NCI-H2107 treated with DMSO at 0.1 percent for 48 hours (cell line): ENCODE data around the gene EMX2.
A peak's percentile ranks its signal among the peaks of the same experiment; 100 is the strongest.
"Not testable (repeated sequence)": the region's sequence is repeated elsewhere in the genome, so short reads cannot be mapped to it uniquely, and the experiment has no call there.

Experiments
- DNase-seq: peaks from one replicate; lab custom pipeline; 2025; ENCODE audit not compliant: unreplicated experiment; lab: John Stamatoyannopoulos, UW

The EMX2 gene

DNA sequence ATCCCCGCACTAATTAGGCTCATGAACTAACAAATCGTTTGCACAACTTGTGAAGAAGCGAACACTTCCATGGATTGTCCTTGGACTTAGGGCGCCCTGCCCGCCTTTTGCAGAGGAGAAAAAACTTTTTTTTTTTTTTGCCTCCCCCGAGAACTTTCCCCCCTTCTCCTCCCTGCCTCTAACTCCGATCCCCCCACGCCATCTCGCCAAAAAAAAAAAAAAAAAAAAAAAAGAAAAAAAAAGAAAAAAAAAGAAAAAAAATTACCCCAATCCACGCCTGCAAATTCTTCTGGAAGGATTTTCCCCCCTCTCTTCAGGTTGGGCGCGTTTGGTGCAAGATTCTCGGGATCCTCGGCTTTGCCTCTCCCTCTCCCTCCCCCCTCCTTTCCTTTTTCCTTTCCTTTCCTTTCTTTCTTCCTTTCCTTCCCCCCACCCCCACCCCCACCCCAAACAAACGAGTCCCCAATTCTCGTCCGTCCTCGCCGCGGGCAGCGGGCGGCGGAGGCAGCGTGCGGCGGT, at the start of gene EMX2:
Gene EMX2, plus strand, starts transcription at position 41 of the 519 bp plus-strand sequence. CDS start 522 bp downstream, outside the sequence.
- no peak for DNase-seq

DNA sequence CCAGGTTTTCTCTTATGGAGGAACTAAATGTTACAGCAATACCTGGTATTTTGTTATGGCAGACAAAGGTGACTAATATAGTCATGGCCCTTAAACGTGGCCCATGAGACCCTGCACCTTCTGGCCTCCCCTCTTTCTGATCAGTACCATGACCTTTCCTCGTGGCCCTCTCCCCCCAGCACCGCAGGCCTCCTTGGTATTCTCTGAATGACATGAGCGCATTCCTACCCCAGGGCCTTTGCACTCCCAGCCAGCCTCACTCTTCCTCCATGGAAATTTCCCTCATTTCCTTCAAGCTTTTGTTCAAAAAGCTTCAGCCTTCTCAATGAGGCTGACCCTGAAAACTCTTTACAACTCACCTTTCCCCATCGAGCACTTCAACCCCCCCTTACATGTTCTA, 46.5 kb upstream of the EMX2 start:
- no peak for DNase-seq

DNA sequence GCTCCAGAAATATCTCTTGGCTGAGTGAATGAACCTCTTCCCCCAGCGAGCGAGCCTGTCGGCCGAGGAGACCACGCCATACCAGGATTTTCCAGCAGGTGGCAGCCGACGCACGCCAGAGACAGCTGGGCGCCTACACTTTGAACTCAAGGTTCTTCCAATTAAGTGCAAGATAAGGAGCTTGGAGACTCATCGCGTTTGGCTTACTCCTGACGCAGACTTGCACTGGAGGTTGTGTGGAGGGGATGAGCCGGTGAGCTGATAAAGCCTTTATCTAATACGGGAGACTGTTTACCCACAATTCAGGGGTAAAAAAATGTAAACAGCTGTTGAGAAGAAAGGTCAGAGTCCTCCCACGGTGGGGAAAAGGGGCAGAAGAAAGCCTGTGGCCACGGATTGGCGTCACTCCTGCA, 45.9 kb upstream of the EMX2 start:
- peak; percentile 7 for DNase-seq

DNA sequence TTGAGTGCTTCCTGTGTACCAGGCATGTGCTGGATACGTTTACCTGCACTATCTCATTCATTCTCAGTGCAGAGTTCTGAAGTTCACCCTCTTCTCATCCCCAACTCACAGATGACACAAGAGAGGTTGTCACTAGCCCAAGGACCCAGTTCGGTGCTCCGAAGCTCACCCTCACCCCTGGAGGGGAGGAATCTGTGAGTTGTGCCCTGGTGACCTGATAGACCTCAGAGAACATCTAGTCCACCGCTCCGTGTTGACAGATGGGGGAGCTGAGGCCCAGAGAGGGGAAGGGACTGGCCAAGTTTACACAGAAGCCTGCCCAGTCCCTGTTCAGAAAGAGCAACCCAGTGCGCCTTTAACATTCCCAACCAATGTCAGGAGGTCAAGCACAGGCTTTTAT, 44.8 kb upstream of the EMX2 start:
- no peak for DNase-seq

DNA sequence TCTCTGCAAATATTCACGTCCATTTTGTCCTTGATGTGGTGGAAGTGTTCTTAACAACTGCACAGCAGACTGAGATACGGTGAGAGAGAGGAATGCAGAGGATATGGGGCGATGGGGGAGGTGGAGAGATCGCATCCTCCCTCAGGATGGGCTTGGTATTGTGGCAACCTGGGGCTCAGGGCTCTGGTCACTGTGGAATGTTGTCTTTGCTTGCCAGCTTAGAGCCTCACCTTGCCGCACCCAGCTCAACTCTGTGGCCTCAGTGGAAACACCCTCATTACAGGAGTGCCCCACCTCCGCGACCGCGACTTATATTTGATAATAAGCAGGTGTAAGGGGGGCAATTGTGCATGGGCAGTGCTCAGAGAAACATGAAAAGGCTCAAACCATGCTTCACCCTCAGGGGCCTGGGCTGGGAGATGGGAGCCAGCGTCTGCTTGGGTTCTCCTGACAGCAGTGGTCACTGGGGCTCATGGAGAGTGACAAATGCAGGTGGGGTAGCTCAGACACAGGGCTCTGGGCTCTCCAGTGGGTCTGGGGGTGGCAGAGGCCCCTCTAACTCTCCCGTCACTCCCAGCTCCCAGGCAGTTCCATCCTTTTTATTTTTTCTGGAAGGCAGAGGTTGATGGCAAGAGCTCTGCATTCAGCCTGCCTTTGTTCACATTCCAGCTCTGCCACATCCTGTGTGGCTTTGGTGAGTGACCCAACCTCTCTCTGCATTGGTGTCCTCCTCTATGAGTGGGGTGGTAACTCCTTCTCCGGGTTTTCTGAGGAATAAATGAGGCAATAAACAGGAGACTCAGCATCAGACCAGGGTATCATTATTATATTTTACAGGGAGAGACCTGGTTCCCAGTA, 43.1 kb upstream of the EMX2 start:
- no peak for DNase-seq

DNA sequence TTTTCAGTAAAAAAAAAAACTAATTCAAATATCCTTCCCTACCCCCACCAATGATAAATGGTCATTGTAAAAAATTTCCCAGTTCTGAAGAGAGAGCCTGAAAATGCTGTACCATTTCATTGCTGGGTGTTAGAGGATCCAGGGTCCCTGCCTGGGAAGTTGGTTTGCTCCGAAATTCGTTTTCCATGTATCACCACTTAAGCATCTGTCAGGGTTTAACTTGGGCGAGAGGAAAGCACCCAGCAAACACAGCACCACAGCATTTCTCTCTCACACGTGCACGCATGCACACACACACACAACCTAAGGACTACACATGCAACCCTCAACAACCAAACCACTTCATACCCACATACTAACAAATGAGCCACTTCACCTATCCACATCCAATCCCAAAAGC, 42.1 kb upstream of the EMX2 start:
- no peak for DNase-seq

DNA sequence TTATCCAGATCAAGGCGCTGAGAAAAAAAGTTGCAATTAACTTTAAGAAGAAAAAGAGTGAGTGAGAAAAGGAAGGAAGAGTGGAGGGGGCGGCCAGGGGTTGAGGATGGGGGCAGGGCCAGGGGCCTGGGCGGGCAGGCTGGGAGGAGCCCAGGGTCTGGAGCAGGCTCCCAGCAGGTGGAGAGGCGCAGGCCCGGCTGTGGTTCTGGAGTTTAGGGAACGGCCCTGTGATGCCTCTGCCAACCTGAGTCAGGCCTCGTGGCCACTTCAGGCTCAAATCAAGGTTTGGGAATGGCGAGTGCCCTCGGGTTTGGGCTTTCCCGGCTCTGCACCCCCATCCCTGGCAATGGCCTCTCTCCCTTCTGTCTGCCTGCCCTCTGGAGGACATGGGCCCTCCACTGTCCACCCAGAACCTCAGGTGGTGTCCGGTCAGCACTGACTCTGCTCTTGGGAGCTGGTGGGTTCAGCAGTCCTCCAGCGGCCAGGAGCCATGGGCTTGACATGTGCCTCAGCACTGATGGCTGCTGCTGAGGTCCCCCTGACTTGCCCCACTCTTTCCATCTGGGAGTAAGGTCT, 41.0 kb upstream of the EMX2 start:
- no peak for DNase-seq

DNA sequence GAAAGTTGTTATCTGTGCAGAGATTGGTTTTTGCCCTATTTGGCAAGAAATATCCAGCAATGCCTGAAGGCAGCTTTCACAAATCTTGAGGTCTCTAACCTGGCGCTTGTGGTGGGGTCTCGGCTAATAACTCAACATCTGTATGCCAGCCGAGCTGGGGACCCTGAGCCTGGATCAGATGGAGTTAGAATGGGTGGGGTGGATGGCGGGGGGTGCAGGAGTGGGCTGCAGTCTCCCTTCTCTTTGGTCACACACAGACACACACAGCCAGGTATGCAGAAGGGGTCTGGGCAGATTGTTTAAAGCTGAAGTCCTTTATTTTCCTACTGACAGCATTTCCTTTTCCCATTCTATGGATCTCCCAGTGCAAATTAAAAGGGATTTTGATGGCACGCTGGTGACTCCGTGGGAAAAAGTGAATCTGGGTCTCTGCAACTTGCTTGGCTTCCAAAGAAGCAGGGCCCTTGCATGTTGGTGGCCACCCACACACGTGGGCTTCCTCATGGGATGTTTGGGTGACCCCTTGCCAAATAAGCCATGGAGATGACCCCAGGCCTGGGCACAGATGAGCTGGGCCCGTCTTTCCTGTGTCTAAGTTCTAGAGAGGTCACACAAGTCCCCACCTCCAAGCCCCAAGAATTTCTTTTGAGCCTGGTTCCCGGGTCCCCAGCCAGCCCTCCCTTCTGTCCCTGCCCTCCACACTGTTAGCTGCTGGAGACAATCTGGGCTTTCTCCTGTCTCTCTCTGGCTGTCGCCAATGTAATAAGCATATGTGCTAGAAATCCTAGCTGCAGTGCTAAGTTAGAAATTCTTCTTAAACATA, 39.9 kb upstream of the EMX2 start:
- DNase-seq, result no peak

DNA sequence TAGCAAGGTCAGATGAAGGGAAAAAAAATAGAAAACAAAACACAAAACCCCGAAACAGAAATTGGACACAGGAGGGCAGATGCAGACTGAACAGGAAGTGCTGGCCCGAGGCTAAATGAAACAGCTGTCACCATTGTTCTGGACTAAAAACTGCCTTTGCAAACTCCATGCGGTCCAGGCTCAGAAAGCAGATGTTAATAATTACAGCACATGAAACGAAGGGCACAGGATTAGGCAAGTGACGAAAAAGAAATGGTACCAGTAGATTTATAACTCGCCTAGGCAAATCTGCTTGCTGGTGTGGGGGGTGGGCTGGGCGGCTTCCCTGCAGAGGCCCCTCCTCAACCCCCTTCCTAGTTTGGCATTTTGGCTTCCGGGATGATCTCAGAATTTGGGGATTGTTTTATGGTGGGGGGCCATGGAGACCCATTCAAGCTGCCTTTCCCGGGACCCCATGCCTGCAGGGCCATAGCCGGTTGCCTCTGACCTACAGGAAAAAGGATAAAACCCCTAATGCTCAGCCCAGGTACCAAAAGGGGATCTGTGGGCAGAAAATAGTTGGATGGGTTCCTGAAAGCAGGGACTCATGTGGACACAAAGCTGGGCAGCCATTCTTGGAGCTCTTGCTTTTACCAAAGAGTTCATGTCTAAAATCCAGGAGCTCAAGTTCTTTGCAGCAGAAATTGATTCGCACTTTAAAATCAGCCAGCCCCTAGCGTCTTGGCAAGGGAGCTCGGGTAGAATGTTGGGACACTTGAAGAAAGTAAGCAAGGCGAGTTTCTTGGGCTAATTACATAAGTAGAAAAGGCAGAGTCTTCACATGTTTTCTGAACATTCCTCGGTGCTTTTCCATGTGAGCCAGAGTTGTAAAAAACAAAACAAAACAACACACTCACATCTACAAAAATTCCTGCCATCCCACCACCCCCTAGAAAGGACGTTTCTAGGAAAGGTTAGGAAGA, 39.0 kb upstream of the EMX2 start:
- DNase-seq, result no peak

DNA sequence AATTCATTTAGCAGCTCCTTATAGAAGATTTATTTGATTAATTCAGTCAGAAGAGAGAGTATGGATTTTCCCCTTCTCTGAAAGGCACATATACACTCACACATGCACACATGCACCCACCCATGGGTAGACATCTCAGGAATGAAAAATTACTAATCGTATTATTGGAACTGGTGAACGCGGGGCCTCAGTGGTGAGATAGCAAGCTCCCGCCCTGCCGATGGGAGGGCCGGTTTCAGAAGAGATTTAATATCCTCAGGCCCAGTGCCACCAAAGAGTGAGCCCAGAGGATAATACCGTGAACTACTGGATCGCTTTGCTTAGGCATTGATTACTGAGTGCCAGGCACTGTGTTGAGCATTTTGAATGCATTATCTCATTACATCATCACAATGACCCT, 38.0 kb upstream of the EMX2 start:
- no peak for DNase-seq

DNA sequence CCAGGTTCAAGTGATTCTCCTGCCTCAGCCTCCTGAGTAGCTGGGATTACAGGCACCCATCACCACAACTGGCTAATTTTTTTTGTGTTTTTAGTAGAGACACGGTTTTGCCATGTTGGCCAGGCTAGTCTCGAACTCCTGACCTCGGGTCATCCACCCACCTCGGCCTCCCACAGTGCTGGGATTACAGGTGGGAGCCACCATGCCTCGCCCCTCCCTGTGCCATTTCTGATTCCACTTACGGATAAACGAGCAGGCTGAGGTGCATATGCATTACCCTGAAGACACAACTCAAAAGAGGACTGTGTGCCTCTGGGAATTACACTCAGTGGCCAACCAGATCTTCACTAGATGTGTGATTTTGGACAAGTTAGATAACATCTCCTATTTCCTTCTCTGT, 35.5 kb upstream of the EMX2 start:
- DNase-seq, result not testable (repeated sequence)

DNA sequence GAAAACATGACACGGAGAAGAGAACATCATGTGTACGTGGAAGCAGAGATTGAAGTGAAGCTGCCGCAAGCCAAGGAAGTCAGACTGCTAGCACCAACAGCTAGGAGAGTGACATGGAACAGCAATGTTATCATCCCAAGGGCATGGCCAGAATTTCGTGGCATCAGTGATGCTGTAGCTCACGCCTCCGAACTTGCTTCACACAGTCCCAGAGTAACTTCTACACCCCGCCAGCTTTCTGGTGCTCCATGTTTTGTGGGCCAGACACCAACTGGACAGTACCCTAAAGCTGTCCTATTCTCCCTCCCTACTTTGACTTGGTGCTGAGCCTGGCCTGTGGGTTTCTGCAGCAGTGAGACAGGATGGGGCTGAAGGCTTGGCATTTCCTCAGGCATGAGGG, 33.0 kb upstream of the EMX2 start:
- DNase-seq, result no peak

DNA sequence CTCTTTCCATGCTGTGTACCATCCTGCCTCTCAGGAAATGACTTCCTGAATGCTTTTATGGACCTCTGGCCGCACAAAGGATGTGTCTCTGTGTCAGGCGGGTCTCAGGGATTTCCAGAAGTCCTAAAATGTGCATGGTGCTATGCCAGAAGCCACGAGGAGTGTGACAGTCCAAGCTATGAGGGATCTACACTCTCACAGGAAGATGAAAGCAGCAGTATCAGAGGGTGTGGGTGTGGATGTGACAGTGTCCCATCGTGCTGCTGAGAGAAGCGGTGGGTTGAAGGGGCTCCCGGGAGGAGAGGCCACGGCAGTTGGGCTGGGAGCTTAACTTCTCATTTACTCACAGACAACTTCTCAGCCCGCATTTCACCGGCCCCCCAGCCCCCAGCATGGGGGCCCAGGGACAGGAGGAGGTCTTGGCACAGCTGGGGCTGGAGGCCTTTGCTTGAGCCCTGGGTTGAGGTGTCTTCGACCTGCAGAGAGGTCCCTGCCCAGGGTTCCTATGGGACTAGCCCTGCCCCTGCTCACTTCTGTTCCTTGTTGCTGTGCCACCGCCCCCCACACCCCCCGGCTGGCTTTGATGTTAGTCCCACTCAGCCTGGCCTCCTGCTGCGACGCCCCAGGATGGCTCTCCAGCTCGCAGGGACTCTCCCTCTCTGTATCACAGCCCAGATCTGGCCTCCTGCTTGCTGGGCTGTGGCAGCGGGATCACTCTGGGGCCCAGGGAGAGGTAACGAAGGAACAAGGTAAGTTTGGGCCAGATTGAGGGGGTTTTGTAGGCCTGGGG, 30.8 kb upstream of the EMX2 start:
- no peak for DNase-seq

DNA sequence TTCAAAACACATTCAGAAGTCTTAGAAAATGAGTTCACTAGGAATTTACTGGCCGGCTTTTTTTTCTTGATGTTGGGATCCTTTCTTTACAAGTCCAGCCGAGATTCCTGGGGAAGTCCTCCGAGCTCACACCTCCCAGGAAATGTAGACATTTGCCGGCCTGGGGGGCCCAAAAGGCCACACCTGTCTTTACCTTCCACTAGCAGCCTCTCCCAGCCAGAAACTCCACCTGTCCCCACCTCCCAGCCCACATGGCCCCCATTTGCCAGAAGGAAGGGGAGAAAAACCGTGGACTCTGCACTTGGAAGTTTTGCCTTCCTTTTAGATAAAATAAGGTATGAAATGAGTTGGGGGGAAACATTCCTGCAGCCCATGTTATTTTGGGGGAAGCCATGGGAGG, 27.6 kb upstream of the EMX2 start:
- DNase-seq, result no peak

DNA sequence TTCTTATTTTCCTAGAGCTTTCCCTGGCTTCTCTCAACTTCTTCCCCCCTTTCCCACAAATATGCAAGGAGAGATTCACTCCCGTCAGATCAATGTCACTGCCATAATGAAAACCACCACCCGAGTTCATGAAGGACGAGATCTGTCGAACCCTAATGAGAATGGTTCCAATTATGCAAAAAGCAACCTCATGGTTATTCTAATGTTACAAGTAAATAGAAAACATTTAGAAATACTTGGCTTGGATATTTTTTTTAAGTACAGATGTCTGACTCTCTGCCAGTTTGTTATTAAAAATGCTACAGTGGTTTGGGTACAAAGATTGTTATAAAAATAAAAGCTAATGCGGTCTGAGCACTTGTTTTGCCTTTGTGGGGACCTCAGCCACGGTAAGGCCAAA, 25.9 kb upstream of the EMX2 start:
- DNase-seq, result no peak

DNA sequence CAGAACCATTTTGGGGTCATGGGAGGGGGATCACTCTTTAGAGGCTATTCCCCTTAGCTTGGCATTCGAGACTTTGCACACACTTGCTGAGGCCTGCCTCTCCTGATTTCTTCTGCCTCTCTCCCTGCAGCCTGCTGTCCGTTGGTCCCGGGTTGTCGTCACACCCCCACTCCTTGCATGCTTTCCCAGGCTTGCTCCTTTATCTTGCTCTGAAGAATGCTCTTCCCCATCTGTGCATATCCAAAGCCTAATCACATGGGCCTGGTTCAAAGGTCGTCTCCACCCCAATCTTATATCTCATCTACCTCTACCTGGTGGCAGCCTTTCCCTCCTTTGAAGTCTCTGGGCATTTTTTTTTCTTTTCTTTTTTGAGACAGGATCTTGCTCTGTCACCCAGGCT, 24.3 kb upstream of the EMX2 start:
- no peak for DNase-seq

DNA sequence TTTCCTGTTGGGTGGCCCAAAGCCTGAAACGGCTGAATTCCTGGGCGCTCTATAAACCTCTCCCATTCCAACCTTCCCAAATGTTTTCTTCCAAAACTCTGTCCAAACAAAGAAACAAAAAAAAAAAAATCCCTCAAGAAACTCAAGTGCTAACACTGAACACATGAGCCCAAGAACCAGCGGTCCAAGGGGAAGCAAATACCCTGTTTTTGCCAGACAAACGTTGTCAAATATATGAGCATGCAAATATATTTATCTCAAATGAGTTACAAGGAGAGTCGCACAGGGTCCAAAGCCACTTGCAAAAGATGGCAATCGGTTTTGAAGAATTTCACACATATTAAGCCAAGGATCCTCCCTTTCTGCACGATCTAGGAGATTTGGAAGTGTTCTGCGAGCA, 23.3 kb upstream of the EMX2 start:
- no peak for DNase-seq

DNA sequence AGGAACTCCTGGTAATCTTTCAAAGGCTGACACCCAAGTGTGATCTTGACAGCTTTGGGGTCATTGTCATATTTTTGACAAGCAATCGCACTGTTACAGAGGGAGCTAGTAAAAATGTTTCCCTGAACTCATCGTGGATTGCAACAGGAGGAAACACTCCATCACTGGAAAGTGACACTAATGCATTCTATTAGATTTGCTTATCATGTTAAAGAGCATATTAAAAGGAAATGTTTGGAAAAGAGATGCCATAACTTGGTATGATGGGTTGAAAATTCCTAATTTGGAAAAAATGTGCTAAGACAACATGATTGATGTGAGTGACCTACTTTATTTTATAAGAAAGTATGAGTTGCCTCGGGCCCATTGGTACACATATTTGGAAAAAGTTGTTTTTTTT, 22.7 kb upstream of the EMX2 start:
- DNase-seq, result no peak

DNA sequence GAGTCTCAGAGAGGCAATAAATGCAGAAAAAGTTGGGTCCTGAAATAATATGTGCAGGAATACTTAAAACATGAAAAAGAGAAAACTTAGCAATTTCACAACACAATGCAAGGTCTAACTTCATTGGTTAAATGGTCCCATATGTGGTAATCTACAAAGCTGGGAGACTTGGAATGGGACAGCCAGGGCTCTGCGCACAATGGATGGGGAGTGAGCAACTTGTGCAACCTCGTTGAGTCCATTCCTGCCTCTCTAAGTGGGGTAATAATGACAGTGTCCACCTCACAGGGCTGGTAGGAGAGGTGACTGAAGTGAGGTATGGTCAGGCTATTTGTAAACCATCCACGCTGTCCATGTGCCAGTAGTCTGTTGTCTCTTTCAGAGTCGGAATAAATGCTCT, 11.8 kb upstream of the EMX2 start:
- no peak for DNase-seq
